OCI-LY1 (cell line): ENCODE measurements around the gene TACR2.

Source experiments
- H2AFZ ChIP-seq: fragments of 200-600 bp; sonication (generic), shearing (Covaris generic); 2 replicates; pipeline ENCODE4 v1.6.0; 2014; ENCODE audit warnings: antibody characterized with exemption, mild to moderate bottlenecking, low read length
- H3F3A ChIP-seq: fragments of 200-600 bp; sonication (generic), shearing (Covaris generic); 2 replicates; pipeline ENCODE4 v1.6.0; 2014; ENCODE audit warnings: mild to moderate bottlenecking, antibody characterized with exemption, low read length, moderate library complexity; ENCODE audit not compliant: insufficient read depth
- H3K27ac ChIP-seq: fragments of 200-600 bp; sonication (generic); 2 replicates; pipeline ENCODE4 v1.5.1; 2014; ENCODE audit warnings: low read length, mixed run types, mild to moderate bottlenecking, low read depth; ENCODE audit not compliant: poor library complexity, severe bottlenecking
- H3K27me3 ChIP-seq: fragments of 200-600 bp; sonication (generic); 2 replicates; pipeline ENCODE4 v1.6.0; 2014; ENCODE audit warnings: antibody characterized with exemption, mild to moderate bottlenecking, low read length, moderate library complexity; ENCODE audit not compliant: insufficient read depth
- H3K36me3 ChIP-seq: fragments of 200-600 bp; sonication (generic); 2 replicates; pipeline ENCODE4 v1.6.1; 2014; ENCODE audit warnings: mild to moderate bottlenecking, antibody characterized with exemption, low read length, moderate library complexity, mixed read lengths; ENCODE audit not compliant: insufficient read depth
- H3K4me1 ChIP-seq: fragments of 200-600 bp; sonication (generic); 2 replicates; pipeline ENCODE4 v1.5.1; 2014; ENCODE audit warnings: mild to moderate bottlenecking, low read length, moderate library complexity; ENCODE audit not compliant: insufficient read depth, severe bottlenecking
- H3K4me2 ChIP-seq: fragments of 200-600 bp; sonication (generic), shearing (Covaris generic); 2 replicates; pipeline ENCODE4 v1.6.1; 2014; ENCODE audit warnings: low read length
- H3K4me3 ChIP-seq: fragments of 200-600 bp; sonication (generic); 2 replicates; pipeline ENCODE4 v1.5.1; 2014; ENCODE audit warnings: low read length, low read depth, mild to moderate bottlenecking, mixed read lengths; ENCODE audit not compliant: poor library complexity, severe bottlenecking
- H3K79me2 ChIP-seq: fragments of 200-600 bp; shearing (Covaris generic); 2 replicates; pipeline ENCODE4 v1.6.1; 2016; ENCODE audit warnings: mixed run types, low read length, mixed read lengths; ENCODE audit not compliant: insufficient read depth
- H3K9ac ChIP-seq: fragments of 200-600 bp; sonication (generic), shearing (Covaris generic); 2 replicates; pipeline ENCODE4 v1.6.1; 2014; ENCODE audit warnings: mild to moderate bottlenecking, low read length, mixed read lengths
- H3K9me2 ChIP-seq: fragments of 200-600 bp; sonication (generic), shearing (Covaris generic); 2 replicates; pipeline ENCODE4 v1.6.1; 2014; ENCODE audit warnings: low read depth, mild to moderate bottlenecking, low read length, mixed read lengths
- H3K9me3 ChIP-seq: fragments of 200-600 bp; shearing (Covaris generic); 2 replicates; pipeline ENCODE4 v1.6.1; 2014; ENCODE audit warnings: low read length, mixed read lengths
- H4K20me1 ChIP-seq: fragments of 200-600 bp; sonication (generic), shearing (Covaris generic); 2 replicates; pipeline ENCODE4 v1.6.0; 2016; ENCODE audit warnings: mild to moderate bottlenecking, low read length; ENCODE audit not compliant: insufficient read depth
- EZH2 ChIP-seq: fragments of 200-600 bp; sonication (generic), shearing (Covaris generic); IDR thresholded peaks from 2 replicates; pipeline ENCODE4 v1.8.0; 2017; ENCODE audit warnings: borderline replicate concordance, mixed run types, mild to moderate bottlenecking, antibody characterized with exemption, low read length, moderate library complexity, mixed read lengths
- TF ChIP-seq, protein P1 (sequence below): fragments of 200-600 bp; sonication (generic), shearing (Covaris generic); IDR thresholded peaks from 2 replicates; pipeline ENCODE4 v1.5.1; 2017; ENCODE audit warnings: mild to moderate bottlenecking, antibody characterized with exemption, low read length, moderate library complexity, mixed read lengths

TACR2 gene

GRCh38 chr10:69439350-69439739, 22.6 kb upstream of the TACR2 start:
- no peaks in the 10 kb centered on the region for H3K79me2 ChIP-seq
- H3K36me3 ChIP-seq: no peaks in the 10 kb centered on the region; the same call in 1 of the 2 replicates
- no peak overlapping the region for H3K27ac ChIP-seq
- no peaks in the 10 kb centered on the region for H3K9me2 ChIP-seq
- H3F3A ChIP-seq: no peaks in the 10 kb centered on the region
- H3K4me1 ChIP-seq: no peaks in the 10 kb centered on the region
- H3K9ac ChIP-seq: no peak overlapping the region
- H2AFZ ChIP-seq: no peak overlapping the region
- no peaks in the 10 kb centered on the region for H4K20me1 ChIP-seq
- no peaks in the 10 kb centered on the region for H3K9me3 ChIP-seq
- H3K27me3 ChIP-seq: peaks cover 3% of the 10 kb centered on the region; the same call in 1 of the 2 replicates
- H3K4me2 ChIP-seq: no peak overlapping the region
- TF ChIP-seq, protein P1, sequence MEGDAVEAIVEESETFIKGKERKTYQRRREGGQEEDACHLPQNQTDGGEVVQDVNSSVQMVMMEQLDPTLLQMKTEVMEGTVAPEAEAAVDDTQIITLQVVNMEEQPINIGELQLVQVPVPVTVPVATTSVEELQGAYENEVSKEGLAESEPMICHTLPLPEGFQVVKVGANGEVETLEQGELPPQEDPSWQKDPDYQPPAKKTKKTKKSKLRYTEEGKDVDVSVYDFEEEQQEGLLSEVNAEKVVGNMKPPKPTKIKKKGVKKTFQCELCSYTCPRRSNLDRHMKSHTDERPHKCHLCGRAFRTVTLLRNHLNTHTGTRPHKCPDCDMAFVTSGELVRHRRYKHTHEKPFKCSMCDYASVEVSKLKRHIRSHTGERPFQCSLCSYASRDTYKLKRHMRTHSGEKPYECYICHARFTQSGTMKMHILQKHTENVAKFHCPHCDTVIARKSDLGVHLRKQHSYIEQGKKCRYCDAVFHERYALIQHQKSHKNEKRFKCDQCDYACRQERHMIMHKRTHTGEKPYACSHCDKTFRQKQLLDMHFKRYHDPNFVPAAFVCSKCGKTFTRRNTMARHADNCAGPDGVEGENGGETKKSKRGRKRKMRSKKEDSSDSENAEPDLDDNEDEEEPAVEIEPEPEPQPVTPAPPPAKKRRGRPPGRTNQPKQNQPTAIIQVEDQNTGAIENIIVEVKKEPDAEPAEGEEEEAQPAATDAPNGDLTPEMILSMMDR: no peak
- TF ChIP-seq EZH2: no peak
- H3K4me3 ChIP-seq: no peak overlapping the region

GRCh38 chr10:69438536-69439349, 22.0 kb upstream of the TACR2 start:
- Histone ChIP-seq H3K4me3 (no peak overlapping the region), H3K4me1 (no peaks in the 10 kb centered on the region), H3K9me3 (no peaks in the 10 kb centered on the region), H3K9me2 (no peaks in the 10 kb centered on the region), H3K79me2 (no peaks in the 10 kb centered on the region), H3F3A (no peaks in the 10 kb centered on the region), H2AFZ (no peak overlapping the region), H3K36me3 (no peaks in the 10 kb centered on the region; the same call in 1 of the 2 replicates), H3K4me2 (no peak overlapping the region), H3K9ac (no peak overlapping the region), H4K20me1 (no peaks in the 10 kb centered on the region), H3K27ac (no peak overlapping the region), H3K27me3 (peaks cover 3% of the 10 kb centered on the region; the same call in 1 of the 2 replicates)
- TF ChIP-seq, protein P1: no peak
- TF ChIP-seq EZH2: no peak

- no peaks in the 10 kb centered on the region for H3K4me1 ChIP-seq
- no peaks in the 10 kb centered on the region for H4K20me1 ChIP-seq
- no peaks in the 10 kb centered on the region for H3K79me2 ChIP-seq
- H3K36me3 ChIP-seq: no peaks in the 10 kb centered on the region; the same call in 1 of the 2 replicates
- no peak overlapping the region for H3K4me3 ChIP-seq
- H3K9ac ChIP-seq: no peak overlapping the region
- no peaks in the 10 kb centered on the region for H3F3A ChIP-seq
- no peak for TF ChIP-seq EZH2
- TF ChIP-seq, protein P1: no peak
- no peaks in the 10 kb centered on the region for H3K9me3 ChIP-seq
- H2AFZ ChIP-seq: no peak overlapping the region
- peaks cover 3% of the 10 kb centered on the region; the same call in 1 of the 2 replicates for H3K27me3 ChIP-seq
- H3K4me2 ChIP-seq: no peak overlapping the region
- H3K9me2 ChIP-seq: no peaks in the 10 kb centered on the region
- no peak overlapping the region for H3K27ac ChIP-seq
Measured at GRCh38 chr10:69437321-69438259, 20.9 kb upstream of the TACR2 start.
